Measurements from ENCODE around the gene IL11. TPM values are rescaled to one million over a fixed set of nuclear protein-coding genes. Genes with fewer than 3 reads are reported as not detected.

Gene IL11
- polyA plus RNA-seq, 4 donors = 0.19 to 0.67 TPM; not detected in 2

DNA sequence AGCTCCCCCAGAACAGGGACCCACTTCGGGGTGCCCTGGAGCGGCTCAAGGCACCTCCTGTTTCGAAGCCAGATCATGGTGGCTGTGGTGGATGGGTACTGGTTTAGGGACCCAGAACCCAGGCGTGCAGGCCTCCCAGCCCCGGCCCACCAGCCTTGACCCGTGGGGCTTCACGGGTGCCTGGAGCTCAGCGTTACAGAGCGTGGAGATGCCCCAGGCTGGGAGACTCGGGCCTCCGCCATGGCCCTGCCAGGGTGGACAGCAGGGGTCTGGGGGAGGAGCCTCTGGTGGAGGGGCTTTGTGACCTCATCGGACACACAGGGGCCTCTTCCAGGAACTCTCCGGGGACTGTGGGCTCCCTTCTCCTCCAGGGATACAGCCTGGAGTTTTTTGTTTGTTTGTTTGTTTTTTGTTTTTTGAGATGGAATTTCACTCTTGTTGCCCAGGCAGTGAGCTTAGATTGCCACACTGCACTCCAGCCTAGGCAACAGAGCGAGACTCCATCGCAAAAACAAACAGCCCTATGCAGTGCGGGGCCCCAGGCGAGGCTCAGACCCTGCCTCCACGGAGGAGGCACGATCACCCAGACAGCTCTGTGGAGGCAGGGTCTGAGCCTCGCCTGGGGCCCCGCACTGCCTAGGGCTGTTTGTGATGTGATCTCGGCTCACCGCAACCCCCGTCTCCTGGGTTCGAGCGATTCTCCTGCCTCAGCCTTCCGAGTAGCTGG lies 7.1 kb downstream of the IL11 start, which contains the start of gene GARIN5B:
GARIN5B (minus strand) TSS at position 271 of the 727 bp plus-strand sequence; CDS start at position 77, 194 bp downstream.
- H3K27me3 ChIP-seq (ENCODE audit: control insufficient read depth in 3 of 3, insufficient read depth in 3 of 3, low read length in 3 of 3) = peaks cover 3 to 32% (median 3%) of the 10 kb centered on the region in 3 donors
- no peaks in the 10 kb centered on the region for H3K36me3 ChIP-seq (ENCODE audit: control insufficient read depth in 3 of 3, insufficient read depth in 2 of 3, low read depth in 1 of 3, low read length in 3 of 3)
- H3K4me1 ChIP-seq (ENCODE audit: control insufficient read depth in 3 of 3, insufficient read depth in 2 of 3, low read depth in 1 of 3, low read length in 2 of 3) = no peaks in the 10 kb centered on the region
- FAIRE-seq = no peak
- DNase-seq = no peak
- no peak within 1 kb of the TSS for H3K4me3 ChIP-seq (ENCODE audit: low read depth in 1 of 3, low read length in 3 of 3)
- H3K9me3 ChIP-seq (ENCODE audit: control insufficient read depth in 2 of 2, insufficient read depth in 1 of 2, low read depth in 1 of 2, low read length in 1 of 2) = no peaks in the 10 kb centered on the region
- H3K27ac ChIP-seq (ENCODE audit: low read depth in 1 of 3, low read length in 2 of 3) = no peak within 1 kb of the TSS
- 79 to 83% (median 81%) methylated on average over 26 to 27 of the region's 27 CpGs for WGBS, 3 donors

DNA sequence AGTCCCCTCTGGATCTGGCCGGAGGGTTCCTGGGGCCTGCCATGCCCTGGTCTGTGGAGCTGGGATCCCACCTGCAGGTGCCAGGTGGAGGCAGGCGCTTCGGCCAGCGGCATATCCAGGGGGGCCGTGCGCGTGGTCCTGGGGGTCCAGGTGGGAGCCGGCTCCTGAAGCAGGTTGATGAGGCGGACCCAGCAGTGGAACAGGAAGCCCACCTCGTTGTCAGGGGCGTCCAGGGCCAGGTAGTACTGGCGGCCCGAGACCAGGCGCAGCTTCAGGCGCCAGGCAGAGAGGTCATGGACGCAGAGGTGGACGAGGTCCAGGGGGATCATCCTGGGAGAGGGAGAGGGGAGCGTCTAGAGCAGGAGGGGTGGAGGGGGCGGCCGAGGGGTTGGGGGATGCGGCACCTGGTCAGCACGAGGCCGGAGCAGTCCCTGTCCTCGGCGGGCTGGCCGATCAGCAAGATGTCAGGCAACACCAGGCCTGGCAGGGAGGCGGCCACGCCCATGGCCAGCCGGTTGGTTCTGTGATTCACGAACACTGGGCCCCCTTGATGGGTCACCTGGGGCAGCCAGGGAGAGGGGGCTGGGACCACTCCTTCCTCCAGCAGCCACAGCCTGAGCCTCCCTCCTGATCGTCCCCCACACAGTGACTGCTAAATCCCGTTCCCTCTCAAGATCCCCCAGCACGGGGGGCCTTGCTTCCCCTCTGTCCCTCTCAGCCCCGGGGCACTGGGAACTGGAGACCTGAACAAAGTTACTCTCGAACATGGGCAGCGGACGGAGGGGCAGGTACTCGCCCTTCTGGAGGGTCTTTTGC lies 7.9 kb downstream of the IL11 start:
- no peak for FAIRE-seq
- Histone ChIP-seq H3K27ac (ENCODE audit: low read depth in 1 of 3, low read length in 2 of 3) (no peak overlapping the region), H3K36me3 (ENCODE audit: control insufficient read depth in 3 of 3, insufficient read depth in 2 of 3, low read depth in 1 of 3, low read length in 3 of 3) (no peaks in the 10 kb centered on the region), H3K27me3 (ENCODE audit: control insufficient read depth in 3 of 3, insufficient read depth in 3 of 3, low read length in 3 of 3) (peaks cover 0 to 27% (median 2%) of the 10 kb centered on the region in 3 donors), H3K9me3 (ENCODE audit: control insufficient read depth in 2 of 2, insufficient read depth in 1 of 2, low read depth in 1 of 2, low read length in 1 of 2) (no peaks in the 10 kb centered on the region), H3K4me1 (ENCODE audit: control insufficient read depth in 3 of 3, insufficient read depth in 2 of 3, low read depth in 1 of 3, low read length in 2 of 3) (no peaks in the 10 kb centered on the region), H3K4me3 (ENCODE audit: low read depth in 1 of 3, low read length in 3 of 3) (no peak overlapping the region)
- no peak for DNase-seq
- 72 to 74% (median 74%) methylated on average over 32 to 38 of the region's 38 CpGs for WGBS, 3 donors

DNA sequence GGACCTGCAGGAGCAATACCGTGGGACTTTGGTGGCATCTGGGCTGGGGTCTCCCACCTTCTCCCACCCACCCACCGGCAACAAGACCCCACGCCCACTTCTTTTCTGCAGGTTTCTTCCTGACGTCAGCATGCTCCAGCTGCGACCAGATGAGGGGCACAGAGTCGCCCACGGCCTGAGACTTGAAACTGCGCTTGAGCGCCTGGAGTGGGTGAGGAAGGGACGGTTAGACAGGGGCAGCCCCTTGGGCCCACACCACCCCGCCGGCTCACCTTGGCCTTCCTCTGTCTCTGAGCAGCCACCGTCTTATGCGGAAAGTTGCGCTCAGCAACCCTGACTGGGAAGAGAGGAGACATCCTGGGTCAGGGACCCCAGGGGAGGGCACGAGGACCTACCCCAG lies 9.4 kb downstream of the IL11 start:
- 88 to 90% (median 89%) methylated on average over 16 of the region's 16 CpGs for WGBS, 3 donors
- Histone ChIP-seq H3K4me3 (ENCODE audit: low read depth in 1 of 3, low read length in 3 of 3) (no peak overlapping the region), H3K4me1 (ENCODE audit: control insufficient read depth in 3 of 3, insufficient read depth in 2 of 3, low read depth in 1 of 3, low read length in 2 of 3) (no peaks in the 10 kb centered on the region), H3K36me3 (ENCODE audit: control insufficient read depth in 3 of 3, insufficient read depth in 2 of 3, low read depth in 1 of 3, low read length in 3 of 3) (no peaks in the 10 kb centered on the region), H3K9me3 (ENCODE audit: control insufficient read depth in 2 of 2, insufficient read depth in 1 of 2, low read depth in 1 of 2, low read length in 1 of 2) (no peaks in the 10 kb centered on the region), H3K27me3 (ENCODE audit: control insufficient read depth in 3 of 3, insufficient read depth in 3 of 3, low read length in 3 of 3) (peaks cover 1 to 37% (median 3%) of the 10 kb centered on the region in 3 donors), H3K27ac (ENCODE audit: low read depth in 1 of 3, low read length in 2 of 3) (no peak overlapping the region)
- FAIRE-seq = no peak
- DNase-seq = no peak

DNA sequence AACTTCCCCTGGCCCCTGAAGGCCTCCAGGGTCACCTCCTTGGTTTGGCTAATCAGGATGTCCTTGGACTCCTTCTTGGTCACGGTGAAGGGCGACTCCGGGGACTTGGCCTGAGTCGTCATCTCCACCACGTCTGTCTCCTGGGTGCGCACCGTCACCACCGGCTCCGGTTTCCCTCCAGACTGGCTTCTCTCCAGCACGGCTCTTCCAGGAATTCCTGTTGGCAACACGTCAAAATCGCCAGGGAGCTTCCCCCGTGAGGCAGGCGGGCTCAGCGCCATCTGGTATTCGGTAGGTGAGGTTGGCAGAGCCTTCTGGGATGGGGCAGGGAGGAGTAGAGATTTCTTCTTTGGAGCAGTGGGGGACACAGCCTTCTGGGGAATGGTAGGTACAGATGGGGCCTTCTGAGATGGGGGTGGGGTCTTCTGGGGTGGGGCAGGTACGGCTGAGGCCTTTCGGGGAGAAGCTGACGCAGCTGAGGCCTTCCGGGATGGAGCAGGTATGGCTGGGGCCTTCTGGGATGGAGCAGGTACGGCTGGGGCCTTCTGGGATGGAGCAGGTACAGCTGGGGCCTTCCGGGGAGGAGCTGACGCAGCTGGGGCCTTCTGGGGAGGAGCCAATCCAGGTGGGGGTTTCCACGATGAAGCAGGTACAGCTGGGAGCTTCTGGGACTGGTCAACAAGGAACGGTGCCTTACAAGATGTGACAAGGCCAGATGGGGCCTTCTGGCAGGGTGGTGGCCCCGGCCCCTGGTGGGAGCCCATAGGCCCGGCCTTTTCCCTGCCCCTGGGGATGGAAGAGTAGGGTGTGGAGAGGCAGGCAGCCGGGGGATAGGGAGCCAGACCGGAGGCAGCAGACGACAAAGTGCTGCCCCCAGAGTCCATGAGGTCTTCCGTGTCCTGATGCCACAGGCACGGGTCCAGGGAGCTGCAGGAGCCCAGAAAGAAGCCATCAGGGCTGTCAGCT lies 11.0 kb downstream of the IL11 start:
- 56 to 72% (median 70%) methylated on average over 31 to 32 of the region's 32 CpGs for WGBS, 3 donors
- no peaks in the 10 kb centered on the region for H3K9me3 ChIP-seq (ENCODE audit: control insufficient read depth in 2 of 2, insufficient read depth in 1 of 2, low read depth in 1 of 2, low read length in 1 of 2)
- peaks cover 3 to 44% (median 6%) of the 10 kb centered on the region in 3 donors for H3K27me3 ChIP-seq (ENCODE audit: control insufficient read depth in 3 of 3, insufficient read depth in 3 of 3, low read length in 3 of 3)
- H3K4me1 ChIP-seq (ENCODE audit: control insufficient read depth in 3 of 3, insufficient read depth in 2 of 3, low read depth in 1 of 3, low read length in 2 of 3) = peaks cover 0 to 4% (median 0%) of the 10 kb centered on the region in 3 donors
- no peak overlapping the region for H3K4me3 ChIP-seq (ENCODE audit: low read depth in 1 of 3, low read length in 3 of 3)
- no peak overlapping the region for H3K27ac ChIP-seq (ENCODE audit: low read depth in 1 of 3, low read length in 2 of 3)
- DNase-seq (no peak), FAIRE-seq (no peak)
- no peaks in the 10 kb centered on the region for H3K36me3 ChIP-seq (ENCODE audit: control insufficient read depth in 3 of 3, insufficient read depth in 2 of 3, low read depth in 1 of 3, low read length in 3 of 3)

DNA sequence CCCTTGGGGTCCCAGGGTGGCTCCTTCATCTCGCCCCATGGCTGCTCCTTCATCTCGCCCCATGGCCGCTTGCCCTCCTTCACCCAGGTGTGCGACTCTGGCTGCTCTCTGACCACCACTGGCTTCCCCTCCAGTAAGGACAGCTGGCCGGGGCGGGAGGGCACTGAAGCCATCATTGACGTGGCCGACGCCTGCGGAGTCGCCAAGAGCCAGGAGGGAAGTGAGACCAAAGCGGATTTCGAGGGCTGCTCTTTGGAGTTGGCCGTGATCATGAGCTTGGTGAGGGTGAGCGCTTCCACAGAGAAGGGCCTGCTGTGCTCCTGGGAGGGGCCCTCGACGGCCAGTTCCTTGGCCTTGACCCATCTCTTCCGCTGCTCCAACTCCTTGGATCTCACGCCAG lies 11.8 kb downstream of the IL11 start:
- 85 to 88% (median 86%) methylated on average over 16 to 19 of the region's 19 CpGs for WGBS, 3 donors
- no peak for DNase-seq
- H3K9me3 ChIP-seq (ENCODE audit: control insufficient read depth in 2 of 2, insufficient read depth in 1 of 2, low read depth in 1 of 2, low read length in 1 of 2) = no peaks in the 10 kb centered on the region
- H3K36me3 ChIP-seq (ENCODE audit: control insufficient read depth in 3 of 3, insufficient read depth in 2 of 3, low read depth in 1 of 3, low read length in 3 of 3) = no peaks in the 10 kb centered on the region
- no peak for FAIRE-seq
- peaks cover 0 to 8% (median 3%) of the 10 kb centered on the region in 3 donors for H3K4me1 ChIP-seq (ENCODE audit: control insufficient read depth in 3 of 3, insufficient read depth in 2 of 3, low read depth in 1 of 3, low read length in 2 of 3)
- H3K27ac ChIP-seq (ENCODE audit: low read depth in 1 of 3, low read length in 2 of 3) = no peak overlapping the region
- H3K27me3 ChIP-seq (ENCODE audit: control insufficient read depth in 3 of 3, insufficient read depth in 3 of 3, low read length in 3 of 3) = peaks cover 3 to 44% (median 9%) of the 10 kb centered on the region in 3 donors
- no peak overlapping the region for H3K4me3 ChIP-seq (ENCODE audit: low read depth in 1 of 3, low read length in 3 of 3)

DNA sequence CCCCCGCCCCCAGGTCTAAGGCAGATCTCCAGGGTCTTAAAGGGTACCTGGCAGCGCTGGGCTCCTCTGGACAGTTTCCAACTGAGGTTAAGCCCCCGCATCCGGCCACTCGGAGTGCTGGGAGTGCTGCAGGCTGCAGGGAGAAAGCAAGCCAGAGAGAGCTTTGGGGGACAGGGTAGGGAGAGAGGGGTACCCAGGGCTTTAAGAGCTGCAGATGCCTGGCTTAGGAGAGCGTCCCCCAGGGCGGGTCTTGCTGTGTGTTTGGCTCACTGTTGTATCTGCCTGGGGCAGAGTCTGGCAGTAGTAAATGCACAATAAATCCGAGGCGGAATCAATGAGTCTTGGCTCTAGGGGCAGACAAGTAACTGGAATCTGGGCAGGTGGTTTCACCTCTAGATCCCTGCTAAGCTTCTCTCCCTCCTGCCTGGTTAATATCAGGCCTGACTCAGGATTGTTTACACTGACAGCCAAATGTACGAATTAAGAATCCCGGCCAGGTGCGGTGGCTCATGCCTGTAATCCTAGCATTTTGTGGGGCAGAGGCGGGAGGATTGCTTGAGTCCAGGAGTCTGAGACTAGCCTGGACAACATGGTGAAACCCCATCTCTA lies 14.9 kb downstream of the IL11 start:
- H3K36me3 ChIP-seq (ENCODE audit: control insufficient read depth in 3 of 3, insufficient read depth in 2 of 3, low read depth in 1 of 3, low read length in 3 of 3) = no peaks in the 10 kb centered on the region
- 18 to 27% (median 19%) methylated on average over 11 to 13 of the region's 13 CpGs for WGBS, 3 donors
- H3K27me3 ChIP-seq (ENCODE audit: control insufficient read depth in 3 of 3, insufficient read depth in 3 of 3, low read length in 3 of 3) = peaks cover 6 to 65% (median 33%) of the 10 kb centered on the region in 3 donors
- no peak overlapping the region for H3K4me3 ChIP-seq (ENCODE audit: low read depth in 1 of 3, low read length in 3 of 3)
- H3K27ac ChIP-seq (ENCODE audit: low read depth in 1 of 3, low read length in 2 of 3) = no peak overlapping the region
- no peaks in the 10 kb centered on the region for H3K9me3 ChIP-seq (ENCODE audit: control insufficient read depth in 2 of 2, insufficient read depth in 1 of 2, low read depth in 1 of 2, low read length in 1 of 2)
- H3K4me1 ChIP-seq (ENCODE audit: control insufficient read depth in 3 of 3, insufficient read depth in 2 of 3, low read depth in 1 of 3, low read length in 2 of 3) = peaks cover 0 to 20% (median 5%) of the 10 kb centered on the region in 3 donors
- DNase-seq (no peak), FAIRE-seq (no peak)

DNA sequence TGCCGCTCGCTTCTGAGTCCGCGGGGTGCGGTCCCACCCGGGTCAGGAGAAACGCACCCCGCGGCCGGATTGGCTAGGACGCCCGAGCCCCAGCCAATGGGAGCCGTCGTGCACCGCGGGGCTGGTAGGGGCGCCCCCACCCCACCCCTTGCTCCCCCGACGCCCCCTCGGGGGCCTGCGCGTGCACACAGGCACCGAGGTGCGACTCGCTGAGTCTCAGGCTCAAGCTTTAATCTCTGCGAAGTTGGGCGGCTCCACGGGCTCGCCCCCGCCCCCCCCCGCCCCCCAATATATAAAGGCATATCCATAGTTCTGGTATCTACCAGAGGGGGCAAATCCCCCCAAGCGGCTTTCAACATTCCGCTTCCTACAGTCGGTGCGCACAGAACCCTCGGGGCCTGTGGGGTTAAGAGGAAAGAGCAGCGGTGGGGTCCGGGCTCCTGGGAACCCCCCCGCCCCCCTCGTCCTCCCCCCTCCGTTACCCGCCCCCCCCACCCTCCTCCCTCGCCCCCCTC lies 15.5 kb downstream of the IL11 start, which contains the start of gene COX6B2:
COX6B2 (minus strand) TSS at position 22 of the 515 bp plus-strand sequence. CDS start 198 bp downstream, outside the sequence.
- 2 to 3% (median 2%) methylated on average over 22 to 41 of the region's 43 CpGs for WGBS, 3 donors
- Histone ChIP-seq H3K27ac (ENCODE audit: low read depth in 1 of 3, low read length in 2 of 3) (no peak within 1 kb of the TSS), H3K9me3 (ENCODE audit: control insufficient read depth in 2 of 2, insufficient read depth in 1 of 2, low read depth in 1 of 2, low read length in 1 of 2) (no peaks in the 10 kb centered on the region), H3K27me3 (ENCODE audit: control insufficient read depth in 3 of 3, insufficient read depth in 3 of 3, low read length in 3 of 3) (peaks cover 6 to 65% (median 33%) of the 10 kb centered on the region in 3 donors), H3K4me3 (ENCODE audit: low read depth in 1 of 3, low read length in 3 of 3) (peak within 1 kb of the TSS; percentile 34 to 57 (median 51)), H3K36me3 (ENCODE audit: control insufficient read depth in 3 of 3, insufficient read depth in 2 of 3, low read depth in 1 of 3, low read length in 3 of 3) (no peaks in the 10 kb centered on the region), H3K4me1 (ENCODE audit: control insufficient read depth in 3 of 3, insufficient read depth in 2 of 3, low read depth in 1 of 3, low read length in 2 of 3) (peaks cover 0 to 20% (median 5%) of the 10 kb centered on the region in 3 donors)
- no peak for FAIRE-seq
- DNase-seq = no peak

All from small intestine (tissue), 7 donors.